ENCODE measurements around the gene INTS15.

Gene INTS15

GRCh38 chr7:6551016-6551511, 38.8 kb upstream of the INTS15 start, which contains the start of gene GRID2IP:
TSS of gene GRID2IP (minus strand) at chr7:6551461. CDS start at chr7:6551436, 25 bp downstream.
- H3K4me3 ChIP-seq (ENCODE audit: low read depth, low read length): no peak within 1 kb of the TSS
- H3K27me3 ChIP-seq (replicated peaks): no peaks in the 10 kb centered on the region
- no peak within 1 kb of the TSS for H3K27ac ChIP-seq
- DNase-seq: no peak
- H3K36me3 ChIP-seq (replicated peaks): no peaks in the 10 kb centered on the region
- no peak for TF ChIP-seq CTCF (IDR thresholded peaks at IDR 0.05; ENCODE audit: low read depth, low read length, missing control alignments)
- in situ Hi-C loops (cut with HindIII; ENCODE audit: low pct_ligation_motif_present, low sequenced_read_pairs): no loop called here

GRCh38 chr7:6553448-6554044, 36.3 kb upstream of the INTS15 start:
- no peak overlapping the region for H3K27ac ChIP-seq
- TF ChIP-seq CTCF (IDR thresholded peaks at IDR 0.05; ENCODE audit: low read depth, low read length, missing control alignments): peak; percentile 36
- no peaks in the 10 kb centered on the region for H3K36me3 ChIP-seq (replicated peaks)
- DNase-seq: no peak
- H3K4me3 ChIP-seq (ENCODE audit: low read depth, low read length): no peak overlapping the region
- in situ Hi-C loops (cut with HindIII; ENCODE audit: low pct_ligation_motif_present, low sequenced_read_pairs): no loop called here
- no peaks in the 10 kb centered on the region for H3K27me3 ChIP-seq (replicated peaks)

- Histone ChIP-seq H3K27ac (no peak overlapping the region), H3K36me3 (replicated peaks) (no peaks in the 10 kb centered on the region), H3K27me3 (replicated peaks) (no peaks in the 10 kb centered on the region), H3K4me3 (ENCODE audit: low read depth, low read length) (no peak overlapping the region)
- no peak for DNase-seq
- in situ Hi-C loops (cut with HindIII; ENCODE audit: low pct_ligation_motif_present, low sequenced_read_pairs): no loop called here
- TF ChIP-seq CTCF (IDR thresholded peaks at IDR 0.05; ENCODE audit: low read depth, low read length, missing control alignments): no peak
Measured at GRCh38 chr7:6554848-6555247, 35.0 kb upstream of the INTS15 start.

GRCh38 chr7:6556196-6556595, 33.6 kb upstream of the INTS15 start:
- H3K27me3 ChIP-seq (replicated peaks): no peaks in the 10 kb centered on the region
- TF ChIP-seq CTCF (IDR thresholded peaks at IDR 0.05; ENCODE audit: low read depth, low read length, missing control alignments): peak; percentile 7
- in situ Hi-C loops (cut with HindIII; ENCODE audit: low pct_ligation_motif_present, low sequenced_read_pairs): no loop called here
- H3K4me3 ChIP-seq (ENCODE audit: low read depth, low read length): no peak overlapping the region
- no peak overlapping the region for H3K27ac ChIP-seq
- no peak for DNase-seq
- H3K36me3 ChIP-seq (replicated peaks): no peaks in the 10 kb centered on the region

- DNase-seq: peak; percentile 18
- Histone ChIP-seq H3K36me3 (replicated peaks) (no peaks in the 10 kb centered on the region), H3K27me3 (replicated peaks) (no peaks in the 10 kb centered on the region), H3K4me3 (ENCODE audit: low read depth, low read length) (no peak overlapping the region), H3K27ac (no peak overlapping the region)
- in situ Hi-C loops (cut with HindIII; ENCODE audit: low pct_ligation_motif_present, low sequenced_read_pairs): no loop called here
- TF ChIP-seq CTCF (IDR thresholded peaks at IDR 0.05; ENCODE audit: low read depth, low read length, missing control alignments): peak; percentile 65
Measured at GRCh38 chr7:6558837-6559236, 31.0 kb upstream of the INTS15 start.

- DNase-seq: no peak
- in situ Hi-C loops (cut with HindIII; ENCODE audit: low pct_ligation_motif_present, low sequenced_read_pairs): no loop called here
- no peak overlapping the region for H3K4me3 ChIP-seq (ENCODE audit: low read depth, low read length)
- H3K27ac ChIP-seq: no peak overlapping the region
- no peaks in the 10 kb centered on the region for H3K27me3 ChIP-seq (replicated peaks)
- no peaks in the 10 kb centered on the region for H3K36me3 ChIP-seq (replicated peaks)
- no peak for TF ChIP-seq CTCF (IDR thresholded peaks at IDR 0.05; ENCODE audit: low read depth, low read length, missing control alignments)
Measured at GRCh38 chr7:6559896-6560295, 29.9 kb upstream of the INTS15 start.
